Loucy (cell line): ENCODE results near the gene WWOX.

Experiments used
- H2AFZ ChIP-seq: fragments of 200-600 bp; sonication (generic); 2 replicates; pipeline ENCODE4 v1.6.0; 2016; ENCODE audit warnings: antibody characterized with exemption, mild to moderate bottlenecking, low read length, moderate library complexity
- H3F3A ChIP-seq: fragments of 200-600 bp; 2 replicates; pipeline ENCODE4 v1.6.0; 2016; ENCODE audit warnings: antibody characterized with exemption, low read depth, mild to moderate bottlenecking
- H3K27me3 ChIP-seq: fragments of 200-600 bp; sonication (generic); 2 replicates; pipeline ENCODE4 v1.6.1; 2014; ENCODE audit warnings: low read length, mild to moderate bottlenecking; ENCODE audit not compliant: insufficient read depth, poor library complexity, severe bottlenecking
- H3K36me3 ChIP-seq: fragments of 200-600 bp; sonication (generic); 2 replicates; pipeline ENCODE4 v1.6.1; 2016; ENCODE audit warnings: low read length; ENCODE audit not compliant: insufficient read depth
- H3K4me1 ChIP-seq: fragments of 200-600 bp; sonication (generic); 2 replicates; pipeline ENCODE4 v1.5.1; 2014; ENCODE audit warnings: low read length, mild to moderate bottlenecking; ENCODE audit not compliant: insufficient read depth, poor library complexity, severe bottlenecking
- H3K4me2 ChIP-seq: fragments of 200-600 bp; sonication (generic); 2 replicates; pipeline ENCODE4 v1.6.0; 2014; ENCODE audit warnings: antibody characterized with exemption, low read length, low read depth, mild to moderate bottlenecking; ENCODE audit not compliant: poor library complexity, severe bottlenecking
- H3K4me3 ChIP-seq: fragments of 200-600 bp; sonication (generic); 2 replicates; pipeline ENCODE4 v1.5.1; 2014; ENCODE audit warnings: low read length, mild to moderate bottlenecking, mixed read lengths; ENCODE audit not compliant: poor library complexity, severe bottlenecking
- H3K79me2 ChIP-seq: fragments of 200-600 bp; sonication (generic); 2 replicates; pipeline ENCODE4 v1.6.1; 2014; ENCODE audit warnings: low read length; ENCODE audit not compliant: insufficient read depth
- H3K9ac ChIP-seq: fragments of 200-600 bp; sonication (generic); 2 replicates; pipeline ENCODE4 v1.6.0; 2014; ENCODE audit warnings: mild to moderate bottlenecking, low read depth, low read length, moderate library complexity; ENCODE audit not compliant: poor library complexity, severe bottlenecking
- H3K9me2 ChIP-seq: fragments of 200-600 bp; sonication (generic); replicated peaks from 2 replicates; pipeline ENCODE4 v1.6.1; 2016; ENCODE audit warnings: low read depth, low read length, mixed read lengths
- H3K9me3 ChIP-seq: fragments of 200-600 bp; sonication (generic); 2 replicates; pipeline ENCODE4 v1.6.1; 2014; ENCODE audit warnings: mild to moderate bottlenecking, antibody characterized with exemption, low read length, low read depth; ENCODE audit not compliant: insufficient read depth
- H4K20me1 ChIP-seq: fragments of 200-600 bp; sonication (generic); 2 replicates; pipeline ENCODE4 v1.6.0; 2014; ENCODE audit warnings: antibody characterized with exemption, low read length, mild to moderate bottlenecking; ENCODE audit not compliant: insufficient read depth, poor library complexity, severe bottlenecking
- CTCF ChIP-seq: fragments of 200-600 bp; sonication (generic); conservative IDR thresholded peaks from 2 replicates; pipeline ENCODE4 v1.5.1; 2014; ENCODE audit warnings: mild to moderate bottlenecking, antibody characterized with exemption, low read length
- EZH2phosphoT487 ChIP-seq: fragments of 200-600 bp; IDR thresholded peaks from 2 replicates; pipeline ENCODE4 v1.6.1; 2018; ENCODE audit warnings: antibody characterized with exemption, mild to moderate bottlenecking, moderate library complexity, borderline replicate concordance

Gene WWOX

GRCh38 chr16:78522327-78522726, 422.9 kb downstream of the WWOX start:
- Histone ChIP-seq H3K4me2 (no peak overlapping the region), H3K9me2 (no peaks in the 10 kb centered on the region), H3K9ac (no peak overlapping the region), H3F3A (no peaks in the 10 kb centered on the region), H3K4me3 (no peak overlapping the region), H2AFZ (no peak overlapping the region), H4K20me1 (no peaks in the 10 kb centered on the region), H3K27me3 (no peaks in the 10 kb centered on the region), H3K4me1 (no peaks in the 10 kb centered on the region), H3K36me3 (no peaks in the 10 kb centered on the region), H3K9me3 (no peaks in the 10 kb centered on the region), H3K79me2 (no peaks in the 10 kb centered on the region)
- TF ChIP-seq CTCF: no peak
- TF ChIP-seq EZH2phosphoT487: no peak

GRCh38 chr16:78523212-78523985, 423.9 kb downstream of the WWOX start:
- TF ChIP-seq CTCF (no peak), EZH2phosphoT487 (no peak)
- H3F3A ChIP-seq: no peaks in the 10 kb centered on the region
- H3K36me3 ChIP-seq: no peaks in the 10 kb centered on the region
- H3K9ac ChIP-seq: no peak overlapping the region
- H2AFZ ChIP-seq: no peak overlapping the region
- no peaks in the 10 kb centered on the region for H3K9me3 ChIP-seq
- H3K4me3 ChIP-seq: no peak overlapping the region
- H3K27me3 ChIP-seq: no peaks in the 10 kb centered on the region
- H3K79me2 ChIP-seq: no peaks in the 10 kb centered on the region
- H3K4me1 ChIP-seq: no peaks in the 10 kb centered on the region
- H3K4me2 ChIP-seq: no peak overlapping the region
- no peaks in the 10 kb centered on the region for H3K9me2 ChIP-seq
- no peaks in the 10 kb centered on the region for H4K20me1 ChIP-seq

- no peak for TF ChIP-seq EZH2phosphoT487
- H3K79me2 ChIP-seq: no peaks in the 10 kb centered on the region
- no peaks in the 10 kb centered on the region for H3F3A ChIP-seq
- H2AFZ ChIP-seq: no peak overlapping the region
- H3K36me3 ChIP-seq: no peaks in the 10 kb centered on the region
- H3K9me3 ChIP-seq: no peaks in the 10 kb centered on the region
- no peak overlapping the region for H3K4me2 ChIP-seq
- H3K4me1 ChIP-seq: no peaks in the 10 kb centered on the region
- no peaks in the 10 kb centered on the region for H3K9me2 ChIP-seq
- H4K20me1 ChIP-seq: no peaks in the 10 kb centered on the region
- H3K27me3 ChIP-seq: no peaks in the 10 kb centered on the region
- no peak overlapping the region for H3K9ac ChIP-seq
- no peak overlapping the region for H3K4me3 ChIP-seq
Observed at GRCh38 chr16:78524066-78524595, 424.7 kb downstream of the WWOX start.

GRCh38 chr16:78528265-78528664, 428.8 kb downstream of the WWOX start:
- no peak overlapping the region for H2AFZ ChIP-seq
- H3K79me2 ChIP-seq: no peaks in the 10 kb centered on the region
- no peaks in the 10 kb centered on the region for H4K20me1 ChIP-seq
- no peak overlapping the region for H3K9ac ChIP-seq
- no peaks in the 10 kb centered on the region for H3K9me3 ChIP-seq
- no peaks in the 10 kb centered on the region for H3K36me3 ChIP-seq
- no peaks in the 10 kb centered on the region for H3K9me2 ChIP-seq
- H3K4me1 ChIP-seq: no peaks in the 10 kb centered on the region
- no peaks in the 10 kb centered on the region for H3F3A ChIP-seq
- H3K27me3 ChIP-seq: no peaks in the 10 kb centered on the region
- no peak overlapping the region for H3K4me3 ChIP-seq
- H3K4me2 ChIP-seq: no peak overlapping the region
- no peak for TF ChIP-seq EZH2phosphoT487
- TF ChIP-seq CTCF: no peak
